MM.1S (cell line): ENCODE data around the gene DGLUCY.

Experiments used
- CTCF ChIP-seq: fragments of 300-600 bp; sonication (generic); IDR thresholded peaks from 2 replicates; pipeline ENCODE4 v1.5.1; 2016; ENCODE audit warnings: antibody characterized with exemption, low read length, mixed read lengths
- EZH2 ChIP-seq: fragments of 300-600 bp; sonication (generic); optimal IDR thresholded peaks from 2 replicates; pipeline ENCODE3; 2017; ENCODE audit warnings: low read depth, mild to moderate bottlenecking, antibody characterized with exemption, low read length, mixed read lengths

- TF ChIP-seq EZH2 (no peak), CTCF (no peak)
Observed at GRCh38 chr14:91229743-91230200, 115.9 kb downstream of the DGLUCY start.
